ENCODE results near the gene BCL2L14.

Gene BCL2L14

GRCh38 chr12:12039897-12040296 lies 30.8 kb upstream of the BCL2L14 start:
- TF ChIP-seq, protein P1, sequence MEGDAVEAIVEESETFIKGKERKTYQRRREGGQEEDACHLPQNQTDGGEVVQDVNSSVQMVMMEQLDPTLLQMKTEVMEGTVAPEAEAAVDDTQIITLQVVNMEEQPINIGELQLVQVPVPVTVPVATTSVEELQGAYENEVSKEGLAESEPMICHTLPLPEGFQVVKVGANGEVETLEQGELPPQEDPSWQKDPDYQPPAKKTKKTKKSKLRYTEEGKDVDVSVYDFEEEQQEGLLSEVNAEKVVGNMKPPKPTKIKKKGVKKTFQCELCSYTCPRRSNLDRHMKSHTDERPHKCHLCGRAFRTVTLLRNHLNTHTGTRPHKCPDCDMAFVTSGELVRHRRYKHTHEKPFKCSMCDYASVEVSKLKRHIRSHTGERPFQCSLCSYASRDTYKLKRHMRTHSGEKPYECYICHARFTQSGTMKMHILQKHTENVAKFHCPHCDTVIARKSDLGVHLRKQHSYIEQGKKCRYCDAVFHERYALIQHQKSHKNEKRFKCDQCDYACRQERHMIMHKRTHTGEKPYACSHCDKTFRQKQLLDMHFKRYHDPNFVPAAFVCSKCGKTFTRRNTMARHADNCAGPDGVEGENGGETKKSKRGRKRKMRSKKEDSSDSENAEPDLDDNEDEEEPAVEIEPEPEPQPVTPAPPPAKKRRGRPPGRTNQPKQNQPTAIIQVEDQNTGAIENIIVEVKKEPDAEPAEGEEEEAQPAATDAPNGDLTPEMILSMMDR (IDR thresholded peaks at IDR 0.05): no peak

GRCh38 chr12:12046401-12046800 lies 24.3 kb upstream of the BCL2L14 start:
- TF ChIP-seq, protein P1 (IDR thresholded peaks at IDR 0.05): no peak

DNA sequence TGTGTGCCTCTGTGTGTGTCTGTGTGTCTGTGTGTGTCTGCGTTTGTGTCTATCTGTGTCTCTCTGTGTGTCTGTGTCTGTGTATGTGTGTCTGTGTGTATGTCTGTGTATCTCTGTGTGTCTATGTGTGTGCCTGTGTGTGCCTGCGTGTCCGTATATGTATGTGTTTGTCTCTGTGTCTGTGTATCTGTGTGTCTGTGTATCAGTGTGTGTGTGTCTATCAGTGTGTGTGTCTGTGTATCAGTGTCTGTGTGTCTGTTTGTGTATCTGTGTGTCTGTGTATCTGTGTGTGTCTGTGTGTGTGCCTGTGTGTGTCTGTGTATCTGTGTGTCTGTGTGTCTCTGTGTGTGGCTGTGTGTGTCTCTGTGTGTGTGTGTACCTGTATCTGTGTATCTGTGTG lies 23.1 kb upstream of the BCL2L14 start:
- TF ChIP-seq, protein P1 (IDR thresholded peaks at IDR 0.05): no peak

DNA sequence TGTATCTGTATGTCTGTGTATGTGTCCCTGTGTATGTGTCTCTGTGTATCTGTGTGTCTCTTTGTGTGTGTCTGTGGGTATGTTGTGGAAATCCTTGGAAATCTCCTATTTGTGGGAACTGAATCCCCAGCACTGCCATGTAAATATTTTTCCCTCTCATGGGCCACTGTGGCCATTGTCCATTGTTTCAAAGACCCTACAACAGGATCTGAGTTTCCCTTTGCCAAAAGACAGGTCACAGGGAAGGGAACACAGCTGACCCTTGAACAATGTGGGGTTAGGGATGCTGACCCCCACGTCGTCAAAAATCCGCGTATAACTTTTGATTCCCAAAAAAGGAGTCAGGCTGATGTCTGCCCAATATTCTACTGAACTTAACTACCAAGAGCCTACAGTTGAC lies 22.5 kb upstream of the BCL2L14 start:
- TF ChIP-seq, protein P1 (IDR thresholded peaks at IDR 0.05): no peak

DNA sequence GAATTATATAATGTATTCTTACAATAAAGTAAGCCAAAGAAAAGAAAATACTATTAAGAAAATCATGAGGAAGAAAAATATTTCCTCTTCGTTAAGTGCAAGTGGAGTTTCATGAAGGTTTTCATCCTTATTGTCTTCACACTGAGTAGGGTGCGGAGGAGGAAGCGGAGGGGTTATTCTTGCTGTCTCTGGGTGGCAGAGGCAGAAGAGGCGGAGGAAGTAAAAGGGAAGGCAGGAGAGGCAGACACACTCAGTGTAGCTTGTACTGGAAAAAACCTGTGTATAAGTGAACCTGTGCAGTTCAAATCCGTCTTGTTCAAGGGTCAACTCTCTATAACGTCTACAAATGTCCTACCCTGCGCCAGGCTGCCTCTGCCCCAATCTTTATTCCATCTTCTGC lies 22.0 kb upstream of the BCL2L14 start:
- TF ChIP-seq, protein P1 (IDR thresholded peaks at IDR 0.05): no peak

- TF ChIP-seq, protein P1 (IDR thresholded peaks at IDR 0.05): no peak
Observed at GRCh38 chr12:12051668-12052067, 19.1 kb upstream of the BCL2L14 start.

- TF ChIP-seq, protein P1 (IDR thresholded peaks at IDR 0.05): no peak
Observed at GRCh38 chr12:12054993-12055392, 15.7 kb upstream of the BCL2L14 start.

- TF ChIP-seq, protein P1 (IDR thresholded peaks at IDR 0.05): no peak
Observed at GRCh38 chr12:12056951-12057350, 13.8 kb upstream of the BCL2L14 start.

All from LNCAP (cell line).